Measurements from ENCODE around the gene RHAG.

Gene RHAG

GRCh38 chr6:49563006-49563886 lies 73.4 kb downstream of the RHAG start:
- no peak for DNase-seq

GRCh38 chr6:49558238-49558637 lies 78.4 kb downstream of the RHAG start:
- DNase-seq = no peak

- no peak for DNase-seq
Measured at GRCh38 chr6:49557177-49557576, 79.5 kb downstream of the RHAG start.

GRCh38 chr6:49556429-49556837 lies 80.2 kb downstream of the RHAG start:
- no peak for DNase-seq

GRCh38 chr6:49555951-49556350 lies 80.7 kb downstream of the RHAG start:
- DNase-seq = no peak

Measured in stimulated activated naive CD4-positive, alpha-beta T cell (primary cell).